Measurements from ENCODE around the gene PPP1R7.

Gene PPP1R7

GRCh38 chr2:241121008-241121407, 29.3 kb upstream of the PPP1R7 start:
- no peak for DNase-seq

DNA sequence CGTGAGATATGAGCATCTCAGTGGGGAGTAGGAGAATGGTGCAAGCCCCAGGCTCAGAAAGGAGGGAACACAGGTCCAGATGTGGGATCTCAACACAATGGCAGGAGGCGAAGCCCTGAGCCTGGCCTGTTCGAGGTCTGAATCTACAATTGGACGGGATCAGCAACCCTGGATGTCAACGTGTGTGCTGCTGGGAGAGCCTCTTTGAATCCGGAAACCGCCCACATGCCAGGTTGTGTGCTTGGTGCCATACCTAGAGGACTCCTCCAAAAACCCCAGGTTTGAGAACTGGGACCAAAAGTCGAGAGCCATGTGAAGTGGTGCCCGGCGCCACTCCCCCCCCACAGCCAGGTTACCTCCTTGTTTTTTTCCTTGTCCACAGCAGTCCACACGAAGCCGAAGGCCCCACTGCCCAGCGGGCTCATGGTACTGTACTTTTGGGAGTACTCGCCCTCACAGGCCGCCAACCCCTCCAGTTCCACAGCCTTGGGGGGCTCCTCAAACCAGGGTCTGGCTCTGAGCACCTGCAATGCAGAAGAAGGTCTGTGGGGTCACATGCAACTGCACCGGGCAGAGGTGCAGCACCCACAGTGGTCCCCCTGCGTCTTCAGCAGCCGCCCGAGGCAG, 27.8 kb upstream of the PPP1R7 start:
- no peak for DNase-seq

DNA sequence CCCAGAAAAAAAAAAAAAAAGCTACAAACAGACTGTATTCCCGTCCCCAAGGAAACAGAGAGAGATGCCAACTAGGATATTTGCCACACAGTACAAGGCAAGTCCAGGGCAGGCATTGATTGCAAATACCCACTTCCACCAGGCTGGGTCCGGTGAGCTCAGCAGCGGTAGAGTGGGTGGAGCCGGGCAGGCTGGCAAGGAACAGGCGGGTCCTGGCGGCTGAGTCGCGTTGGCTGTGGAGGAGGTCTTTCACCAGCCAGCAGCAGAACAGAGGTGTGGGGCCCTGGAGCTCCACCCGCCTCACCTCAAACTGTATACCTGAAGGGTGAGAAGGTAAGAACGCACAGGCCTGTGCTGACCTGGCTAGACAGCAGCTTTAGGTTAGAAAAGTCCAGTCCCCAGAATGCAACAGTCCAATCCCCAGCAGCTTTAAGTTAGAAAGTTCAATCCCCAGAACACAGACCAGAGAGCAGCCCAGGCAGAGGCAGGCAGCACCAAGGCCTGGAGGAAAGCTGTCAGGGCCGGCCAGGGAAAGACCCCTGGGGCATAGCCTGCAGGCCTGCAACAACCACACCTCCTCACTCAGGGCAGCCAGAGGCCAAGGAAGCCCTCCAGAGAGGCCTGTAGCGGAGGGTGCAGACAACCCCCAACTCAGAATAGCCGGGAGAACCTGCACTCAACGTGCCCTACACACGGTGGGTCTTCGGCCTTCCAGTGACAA, 26.3 kb upstream of the PPP1R7 start:
- DNase-seq = no peak

GRCh38 chr2:241125626-241126025, 24.6 kb upstream of the PPP1R7 start:
- no peak for DNase-seq

GRCh38 chr2:241126201-241126611, 24.1 kb upstream of the PPP1R7 start:
- no peak for DNase-seq

- DNase-seq = no peak
These were observed 23.5 kb upstream of the PPP1R7 start for GRCh38 chr2:241126771-241127202.

GRCh38 chr2:241128266-241128665, 22.0 kb upstream of the PPP1R7 start:
- no peak for DNase-seq

GRCh38 chr2:241129086-241129871, 21.0 kb upstream of the PPP1R7 start:
- DNase-seq = no peak

GRCh38 chr2:241130316-241130715, 20.0 kb upstream of the PPP1R7 start:
- no peak for DNase-seq

GRCh38 chr2:241131531-241131930, 18.7 kb upstream of the PPP1R7 start:
- DNase-seq = no peak

DNA sequence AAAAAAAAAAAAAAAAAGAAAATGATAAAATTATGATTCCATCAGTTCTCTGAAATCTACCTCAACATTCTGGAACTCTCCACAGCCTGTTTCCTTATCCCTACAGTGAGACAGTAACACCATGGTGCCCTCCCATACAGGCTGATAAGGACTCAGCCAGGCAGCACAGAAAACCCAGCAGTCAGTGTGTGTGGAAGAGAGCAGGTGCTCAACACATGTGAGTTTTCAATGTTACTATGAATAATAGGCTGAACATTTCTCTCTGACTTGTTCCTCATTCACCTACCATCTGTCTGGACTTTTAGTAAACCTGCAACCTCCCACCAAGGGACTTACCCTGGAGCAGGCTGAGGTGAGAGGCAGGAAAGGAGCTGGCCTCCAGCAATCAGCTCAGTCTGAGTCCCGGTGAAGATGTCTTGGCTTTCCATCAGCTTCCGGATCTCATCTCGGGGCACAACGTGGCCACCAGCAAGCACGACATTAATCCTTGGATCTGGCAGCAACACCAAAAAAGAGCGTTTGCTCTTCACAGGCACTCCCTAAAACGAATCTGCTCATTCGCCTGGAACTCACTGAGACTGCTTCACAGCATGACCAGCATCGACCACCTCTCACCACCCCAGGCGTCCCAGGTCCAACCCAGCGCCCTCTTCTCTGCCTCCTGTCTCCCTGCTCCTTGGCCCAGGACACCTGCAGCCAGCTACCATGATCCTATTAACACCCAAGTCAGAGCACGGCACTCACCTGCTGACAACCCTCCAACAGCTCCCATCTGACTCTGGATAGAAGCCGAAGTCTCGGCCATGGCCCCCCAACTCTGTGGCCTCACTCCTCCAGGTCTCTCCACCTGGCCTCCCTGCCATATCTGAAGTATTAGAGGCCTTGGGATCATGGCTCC, 17.5 kb upstream of the PPP1R7 start:
- DNase-seq = no peak

DNA sequence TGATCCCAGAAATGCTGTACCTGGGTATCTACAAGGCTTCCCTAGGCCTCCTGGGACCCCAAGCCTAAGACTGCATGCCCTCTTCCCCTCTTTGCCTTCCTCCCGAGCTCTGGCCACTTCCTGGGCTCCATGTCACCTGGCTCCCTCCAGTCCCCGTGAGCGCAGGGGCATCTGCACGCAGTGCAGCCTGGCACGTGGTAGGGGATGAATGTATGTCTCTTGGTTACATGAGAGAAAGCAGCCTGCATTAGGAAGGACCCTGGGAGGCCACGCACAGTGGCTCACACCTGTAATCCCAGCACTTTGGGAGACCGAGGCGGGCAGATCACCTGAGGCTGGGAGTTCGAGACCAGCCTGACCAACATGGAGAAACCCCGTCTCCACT, 16.8 kb upstream of the PPP1R7 start:
- DNase-seq = no peak

DNA sequence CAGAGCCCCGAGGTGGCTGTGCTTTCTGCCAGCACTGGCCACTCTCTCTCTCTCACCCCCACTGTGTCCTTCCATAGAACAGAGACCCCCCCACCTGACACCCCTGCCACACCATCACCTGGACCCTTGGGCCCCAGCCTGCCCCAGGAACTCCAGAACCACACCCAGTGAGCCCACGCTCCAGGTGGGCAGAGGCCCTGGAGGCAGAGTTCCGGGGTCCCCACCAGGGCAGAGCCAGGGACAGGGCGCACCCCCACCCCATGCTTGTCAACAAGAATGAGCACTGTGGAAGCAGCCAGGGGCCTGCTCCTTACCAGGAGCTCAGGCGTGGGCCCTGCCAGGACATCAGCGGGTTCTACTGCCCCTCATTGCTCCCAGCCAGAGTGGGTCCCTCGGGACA, 15.6 kb upstream of the PPP1R7 start:
- no peak for DNase-seq

DNA sequence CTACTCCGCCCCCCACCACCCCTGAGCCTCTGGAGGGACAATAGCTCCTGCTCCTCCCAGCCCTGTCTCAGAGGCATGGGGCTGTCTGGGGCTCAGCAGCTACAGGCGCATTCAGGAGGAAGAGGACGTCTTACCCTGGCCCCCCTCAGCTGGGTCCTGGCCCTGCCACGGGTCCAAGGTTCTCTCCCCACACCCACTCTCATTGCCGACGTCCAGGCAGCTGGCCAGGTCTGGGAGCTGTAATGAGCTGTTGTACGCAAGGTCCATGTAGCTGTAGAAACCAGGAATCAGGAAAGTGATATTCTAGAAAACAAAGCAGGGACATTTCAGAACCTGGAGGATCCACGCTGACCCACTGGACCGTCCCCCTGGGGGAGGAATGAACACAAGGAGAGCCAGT, 14.5 kb upstream of the PPP1R7 start:
- no peak for DNase-seq

DNA sequence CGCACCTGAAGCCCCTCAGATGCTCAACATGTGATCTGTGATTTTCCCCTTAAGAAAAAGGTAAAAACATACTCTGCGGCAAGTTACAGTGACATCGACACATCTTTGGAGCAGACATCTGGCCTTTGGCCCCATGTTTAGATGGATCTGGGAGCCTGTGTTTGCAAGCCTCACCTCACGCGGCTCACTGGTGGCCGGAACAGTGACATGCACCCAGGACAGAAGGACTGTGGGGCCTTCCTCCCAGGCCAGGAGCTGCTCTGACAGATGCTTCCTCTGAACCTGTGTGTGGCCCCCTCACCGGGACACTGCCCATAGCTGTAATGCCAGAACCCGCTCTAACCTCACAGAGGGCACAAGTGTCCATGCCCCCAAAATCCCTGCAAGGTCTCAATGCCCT, 14.1 kb upstream of the PPP1R7 start:
- no peak for DNase-seq

DNA sequence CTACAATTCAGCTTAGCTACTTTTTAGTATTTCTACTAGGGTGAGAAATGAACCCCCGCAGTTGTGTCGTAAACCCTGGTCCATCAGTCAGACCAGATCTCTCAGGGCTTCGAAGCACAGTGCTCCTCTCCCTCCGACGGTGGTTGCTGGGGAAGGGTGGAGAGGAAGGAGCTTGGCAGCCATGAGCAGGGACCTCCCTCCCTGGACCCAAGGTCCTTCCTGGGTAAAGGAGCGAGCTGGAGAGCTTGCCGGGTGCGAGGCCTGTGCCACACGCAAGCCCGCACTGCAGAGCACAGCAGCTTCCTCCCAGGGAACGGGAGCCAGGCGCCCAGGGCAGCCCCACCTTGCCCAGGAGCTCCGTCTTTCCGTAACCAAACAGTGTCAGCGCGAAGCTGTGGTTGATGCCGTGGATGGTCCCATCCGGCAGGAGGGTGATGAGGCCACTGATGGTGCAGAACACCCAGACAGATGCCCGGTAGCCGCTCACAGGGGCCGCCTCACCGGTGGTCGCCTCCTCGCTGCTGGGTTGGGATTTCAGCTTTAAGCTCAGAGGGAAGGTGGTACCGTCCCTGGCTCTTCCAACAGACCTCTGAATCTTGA, 13.5 kb upstream of the PPP1R7 start:
- no peak for DNase-seq

DNA sequence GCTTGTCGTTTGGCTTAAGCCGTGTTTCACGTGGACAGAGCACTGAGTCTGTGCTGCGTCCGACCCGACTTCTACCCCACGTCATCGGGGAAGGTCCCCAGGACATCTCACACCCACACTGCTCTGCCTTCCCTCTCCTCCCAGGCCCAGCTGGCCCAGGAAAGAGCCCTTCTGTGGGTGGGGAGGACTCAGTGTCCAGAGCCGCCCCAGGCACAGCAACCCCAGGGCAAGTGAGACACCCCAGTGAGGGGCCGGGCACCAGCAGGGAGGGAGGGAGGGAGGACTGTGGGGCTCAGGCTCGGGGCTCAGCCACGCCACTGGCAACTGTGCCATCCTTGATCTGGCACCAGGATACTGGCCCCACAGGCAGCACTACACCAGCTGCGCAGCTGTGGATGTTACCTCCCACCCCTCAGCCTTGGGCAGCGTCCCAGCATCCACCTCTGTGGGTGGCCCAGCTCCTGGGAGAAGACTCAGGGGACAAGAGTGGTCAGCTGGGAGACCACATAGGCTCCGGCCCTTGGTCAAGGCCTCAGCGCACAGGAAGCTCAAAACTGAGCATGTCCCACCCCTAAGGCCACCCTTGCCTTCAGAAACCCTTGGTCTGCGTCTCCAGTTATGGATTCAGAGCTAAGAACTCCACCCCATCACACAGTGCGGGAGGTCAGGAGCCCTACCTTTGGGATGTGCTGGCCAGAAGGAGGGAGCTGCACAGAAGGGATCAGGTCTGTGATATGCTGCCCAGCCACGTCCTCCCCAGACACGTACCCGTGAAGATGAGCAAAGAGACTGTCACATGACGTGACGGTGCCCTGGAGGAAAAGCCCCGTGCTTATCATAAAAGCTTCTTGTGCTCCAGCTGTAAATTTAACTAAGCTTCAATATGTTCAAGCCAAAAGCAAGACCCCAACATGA, 12.7 kb upstream of the PPP1R7 start:
- DNase-seq = no peak

- DNase-seq = no peak
These were observed 11.8 kb upstream of the PPP1R7 start for GRCh38 chr2:241138471-241138870.

DNA sequence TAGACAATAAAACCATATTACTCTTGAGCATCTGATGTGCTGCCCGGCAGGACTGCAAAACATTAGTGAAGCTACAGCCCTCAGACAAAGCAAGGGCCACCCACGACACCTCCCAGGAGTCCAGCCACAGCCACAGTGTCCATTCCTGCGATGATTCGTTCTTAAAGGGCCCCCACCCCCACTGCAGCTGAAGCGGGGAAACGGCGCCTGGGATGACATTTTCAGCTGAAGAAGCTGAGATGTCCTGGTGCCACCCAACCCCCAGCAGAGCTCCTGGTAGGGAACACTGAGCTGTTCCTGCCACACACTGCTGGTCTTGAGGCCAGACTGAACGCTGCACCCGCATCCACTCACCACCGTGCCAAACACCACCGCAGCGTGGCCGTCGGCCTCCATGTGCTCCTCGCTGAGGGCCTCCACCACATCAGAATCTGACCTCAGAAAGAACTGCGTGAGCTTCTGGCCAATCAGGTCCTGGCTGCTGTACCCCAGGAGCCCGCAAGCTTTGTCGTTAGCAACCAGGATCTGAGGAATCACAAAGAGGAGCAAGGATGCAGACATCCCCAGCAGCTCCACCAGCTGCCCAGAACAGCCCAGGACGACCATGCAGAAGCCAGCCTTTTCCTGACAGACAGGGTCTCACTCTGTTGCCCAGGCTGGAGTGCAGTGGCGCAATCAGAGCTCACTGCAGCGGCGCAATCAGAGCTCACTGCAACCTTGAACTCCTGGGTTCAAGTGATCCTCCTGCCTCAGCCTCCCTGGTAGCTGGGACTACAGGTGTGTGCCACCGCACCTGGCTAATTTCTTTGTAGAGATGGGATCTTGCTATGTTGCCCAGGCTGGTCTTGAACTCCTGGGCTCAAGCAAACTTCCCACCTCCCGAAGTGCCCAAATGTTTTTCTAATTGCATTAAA, 10.5 kb upstream of the PPP1R7 start:
- no peak for DNase-seq

DNA sequence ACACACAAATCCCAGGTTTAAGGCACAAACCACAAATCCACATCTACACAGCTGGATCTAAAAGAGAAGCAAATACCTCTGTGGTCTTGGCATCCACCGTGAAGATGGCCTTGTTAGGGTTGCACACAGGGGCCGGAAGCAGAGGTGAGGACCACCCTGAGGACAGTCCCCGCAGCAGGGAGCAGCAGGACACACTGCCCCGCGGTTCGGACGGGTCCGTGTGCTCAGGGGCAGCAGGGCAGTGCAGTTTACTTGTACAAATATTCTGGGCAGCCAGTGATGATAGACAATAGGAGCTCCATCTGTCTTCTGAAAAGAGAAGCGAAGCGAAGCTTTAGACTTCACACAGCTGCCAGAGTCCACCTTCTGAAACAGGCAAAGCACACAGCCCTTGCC, 9.8 kb upstream of the PPP1R7 start:
- no peak for DNase-seq
